Ureter (tissue), 1 donor: ENCODE measurements around the gene GPATCH2L. TPM values are rescaled to one million over a fixed set of nuclear protein-coding genes. Genes with fewer than 3 reads are reported as not detected.

Experiments used
- DNase-seq: peaks from one replicate; pipeline ENCODE4 v3.0.0-alpha.2; 2020; ENCODE audit warnings: low spot score
- total RNA-seq: library from RNA; stranded (reverse); gene quantifications from one replicate; pipeline ENCODE4 v1.2.4, GENCODE V29; 2023
- donor health status: DM: yes; HTN: yes; CAD: no.

Gene GPATCH2L
- total RNA-seq: 62.4 TPM

- peak; percentile 97 for DNase-seq
Measured at GRCh38 chr14:76151398-76152332, at the start of gene GPATCH2L. GPATCH2L (plus strand) TSS chr14:76151922; CDS start chr14:76154364, 2,442 bp downstream.

DNA sequence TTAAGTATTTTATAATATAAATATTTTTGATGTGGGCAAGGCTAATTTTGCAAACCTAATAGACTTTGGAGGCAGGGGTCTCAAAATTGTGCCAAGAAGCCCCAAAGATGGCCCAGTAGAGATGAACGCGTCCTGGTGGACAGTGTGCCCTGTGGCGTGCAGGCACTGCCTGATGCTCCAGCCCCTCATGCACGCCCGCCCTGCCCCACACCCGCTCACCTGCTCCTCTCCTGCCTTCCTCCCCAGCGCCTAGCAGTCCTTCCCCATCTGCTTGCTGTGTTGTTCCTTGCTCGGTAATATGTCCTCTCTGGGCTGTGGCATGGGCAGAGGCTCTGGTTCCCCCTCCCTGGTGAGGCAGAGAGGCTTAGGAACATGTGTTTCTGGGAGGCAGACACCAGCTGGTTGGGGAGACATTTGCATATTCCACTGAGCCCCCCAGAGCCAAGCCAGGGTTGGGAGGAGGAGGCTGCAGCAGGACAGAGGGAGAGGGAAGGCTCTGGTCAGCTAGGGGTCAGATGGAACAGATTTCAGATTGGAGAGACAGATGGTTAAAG, 46.8 kb upstream of the GPATCH2L start:
- no peak for DNase-seq

- no peak for DNase-seq
Measured at GRCh38 chr14:76106188-76106587, 45.5 kb upstream of the GPATCH2L start.

- DNase-seq: no peak
Measured at GRCh38 chr14:76109087-76109880, 42.4 kb upstream of the GPATCH2L start.

- no peak for DNase-seq
Measured at GRCh38 chr14:76112889-76113624, 38.7 kb upstream of the GPATCH2L start.

DNA sequence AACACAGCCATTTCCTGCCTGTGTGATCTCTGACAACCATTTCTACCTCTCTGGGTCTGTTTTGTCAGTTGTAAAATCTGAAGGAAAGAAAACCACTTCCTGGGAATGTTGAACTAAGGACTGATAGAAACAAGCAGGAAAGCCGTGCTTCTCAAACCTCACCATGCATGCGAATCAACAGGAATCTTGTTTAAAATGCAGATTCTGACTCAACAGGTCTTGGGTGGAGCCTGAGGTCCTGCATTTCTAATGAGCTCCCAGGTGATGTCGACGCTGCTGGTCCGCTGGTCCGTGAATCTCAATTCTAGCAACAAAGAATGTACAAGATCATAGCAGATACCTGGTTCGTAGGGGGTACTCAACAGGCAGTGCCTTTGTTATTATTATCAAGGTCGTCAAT, 38.0 kb upstream of the GPATCH2L start:
- DNase-seq: no peak

GRCh38 chr14:76115010-76115422, 36.7 kb upstream of the GPATCH2L start:
- DNase-seq: no peak

- no peak for DNase-seq
Measured at GRCh38 chr14:76117789-76118484, 33.8 kb upstream of the GPATCH2L start.

DNA sequence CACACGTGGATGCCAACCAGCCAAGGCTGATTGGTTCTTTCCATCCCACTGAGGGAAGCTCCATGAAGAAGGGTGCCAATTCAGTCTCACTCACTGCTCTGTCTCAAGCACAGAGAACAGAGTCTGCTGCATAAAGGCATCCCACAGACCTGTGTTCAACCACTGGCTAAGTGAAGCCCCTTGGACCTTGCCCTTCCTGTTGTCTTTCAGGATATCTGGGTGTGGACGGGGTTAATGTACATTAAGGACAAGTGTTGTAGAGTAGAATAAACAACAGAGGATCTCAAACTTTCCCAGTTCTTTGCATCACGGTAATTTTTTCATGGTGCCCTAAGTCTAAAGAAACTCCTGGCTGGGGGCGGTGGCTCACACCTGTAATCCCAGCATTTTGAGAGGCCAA, 33.1 kb upstream of the GPATCH2L start:
- DNase-seq: no peak

DNA sequence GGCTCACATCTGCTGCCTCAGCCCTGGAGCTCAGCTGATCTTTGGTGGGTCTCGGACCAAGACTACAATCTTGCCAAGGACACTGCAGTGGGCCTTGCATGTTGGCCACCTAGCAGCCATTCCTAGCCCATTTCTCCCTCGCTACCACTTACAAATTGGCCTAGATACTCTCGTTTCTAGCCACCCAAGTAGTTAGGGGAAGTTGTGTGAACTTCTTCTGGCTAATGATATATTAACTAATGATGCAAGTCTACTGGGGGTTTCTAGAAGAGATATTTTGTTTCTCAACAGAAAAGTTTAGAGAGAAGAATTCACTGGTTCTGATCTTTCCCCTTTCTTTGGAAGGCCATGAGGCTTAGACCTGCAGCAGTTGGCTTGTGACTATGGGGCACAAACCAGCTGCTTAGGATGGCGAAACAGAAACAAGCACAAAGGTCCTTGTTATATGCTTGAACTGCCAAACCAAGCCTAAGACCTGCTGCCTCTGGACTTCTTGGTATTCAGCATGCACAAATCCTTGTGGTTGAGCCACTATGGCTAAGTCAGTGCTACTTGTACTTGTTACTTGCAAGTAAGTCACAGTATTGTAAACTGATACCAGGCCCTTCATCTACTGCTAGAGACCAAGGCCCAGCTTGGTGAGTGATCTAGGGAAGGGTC, 30.5 kb upstream of the GPATCH2L start:
- no peak for DNase-seq

DNA sequence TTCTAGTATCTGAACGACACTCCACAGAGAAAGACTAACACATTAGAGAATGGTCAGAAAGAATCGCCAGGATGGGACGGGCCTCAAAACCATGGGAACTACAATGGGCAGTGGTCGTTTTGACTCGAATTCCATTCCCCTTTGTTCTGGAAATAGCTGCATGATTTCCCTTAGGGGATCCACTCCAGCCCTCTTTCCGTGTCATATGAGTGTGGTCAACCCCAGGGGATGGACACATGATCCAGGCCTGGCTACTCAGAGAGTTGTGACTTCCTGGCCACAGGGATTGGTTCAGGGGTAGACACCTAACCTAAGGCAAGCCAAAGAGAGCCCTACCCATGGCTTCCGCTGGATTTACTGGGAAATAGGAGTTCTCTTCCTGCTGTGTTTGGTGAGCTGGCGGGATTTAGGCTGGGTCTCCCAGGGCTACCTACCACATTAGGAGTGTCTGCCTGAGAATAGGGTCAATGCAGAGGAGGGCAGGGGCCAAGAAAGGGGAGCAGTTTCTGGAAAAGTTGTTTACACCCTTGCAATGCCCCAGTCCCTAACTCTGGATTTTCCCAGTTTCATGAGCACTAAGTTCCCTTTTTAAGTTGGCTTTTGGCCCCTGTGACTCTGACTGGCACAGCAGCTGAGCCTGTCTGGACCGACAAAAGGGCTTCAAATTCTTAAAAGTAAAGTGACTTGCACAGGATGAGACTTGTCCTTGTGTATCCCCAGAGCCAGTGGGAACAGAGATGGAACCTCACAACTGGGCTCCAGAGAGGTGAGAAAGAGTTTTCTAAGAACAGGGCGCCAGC, 28.1 kb upstream of the GPATCH2L start:
- no peak for DNase-seq

DNA sequence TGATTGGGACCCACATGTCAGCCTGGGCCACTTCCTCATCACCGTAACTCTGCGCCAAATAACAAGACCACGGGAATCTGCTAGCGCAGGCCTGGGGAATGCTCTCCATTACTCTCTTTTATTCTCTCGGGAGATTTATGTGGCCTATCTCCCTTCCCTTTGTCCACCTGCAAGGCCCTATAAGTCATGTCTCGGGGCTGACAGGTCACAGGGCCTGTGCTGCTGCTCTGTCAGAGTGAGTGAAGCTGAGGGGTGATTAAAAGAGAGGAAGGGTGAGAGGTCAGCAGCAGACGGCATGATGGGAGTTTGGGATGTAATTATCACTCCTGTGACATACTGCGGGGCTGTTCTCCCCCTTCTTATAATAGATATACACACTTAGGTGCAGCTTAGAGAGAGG, 26.2 kb upstream of the GPATCH2L start:
- no peak for DNase-seq

- DNase-seq: no peak
Measured at GRCh38 chr14:76126076-76126475, 25.6 kb upstream of the GPATCH2L start.

DNA sequence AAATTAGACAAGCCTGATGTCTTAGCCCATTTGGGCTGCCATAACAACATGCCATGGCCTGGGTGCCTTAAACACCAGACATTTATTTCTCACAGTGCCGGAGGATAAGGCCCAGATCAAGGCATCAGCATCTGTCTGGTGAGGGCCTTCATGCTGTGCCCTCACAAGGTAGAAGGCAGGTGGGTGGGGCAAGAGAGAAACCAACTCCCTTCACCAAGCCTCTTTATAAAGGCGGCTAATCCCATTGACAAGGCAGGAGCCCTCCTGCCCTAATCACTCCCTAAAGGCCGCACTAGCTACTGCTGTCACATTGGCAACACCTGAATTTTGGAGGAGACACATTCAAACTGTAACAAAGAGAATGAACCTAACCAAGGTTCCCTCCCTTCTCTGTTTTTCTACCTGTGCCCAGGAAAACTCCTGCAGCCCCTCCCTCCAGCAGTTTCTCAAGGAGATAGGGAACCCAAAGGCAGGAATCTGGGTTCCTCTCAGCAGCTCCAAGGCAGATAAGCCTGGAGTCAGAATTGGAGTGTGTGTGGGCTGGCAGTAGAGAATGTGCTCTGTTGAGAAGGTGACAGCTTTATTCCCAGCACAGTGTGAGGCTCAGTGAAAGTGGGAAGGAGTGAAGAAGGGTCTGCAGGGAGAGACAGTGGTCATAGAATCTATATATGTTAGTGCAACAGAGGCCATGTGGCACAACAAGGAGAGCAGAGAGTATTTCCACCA, 21.7 kb upstream of the GPATCH2L start:
- DNase-seq: no peak

GRCh38 chr14:76131071-76131965, 20.4 kb upstream of the GPATCH2L start:
- no peak for DNase-seq

DNA sequence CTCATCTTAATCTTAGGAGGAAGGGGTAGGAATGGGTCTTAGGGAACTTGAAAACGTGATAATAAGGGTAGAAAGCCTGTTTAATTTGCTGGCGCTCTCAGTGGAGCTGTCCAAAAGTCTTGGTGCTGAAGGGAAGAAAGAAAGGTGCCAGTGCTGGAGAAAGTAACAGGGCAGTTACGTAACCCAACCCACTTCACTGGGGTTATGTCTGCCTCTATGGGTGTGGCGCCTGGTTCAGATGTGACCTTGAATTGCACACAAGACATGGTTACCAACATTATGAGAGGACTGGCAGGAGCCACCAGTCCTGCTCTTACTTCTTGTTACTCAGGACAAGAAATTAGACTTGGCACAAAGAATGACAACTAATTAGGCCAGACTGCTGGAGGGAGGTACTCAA, 18.6 kb upstream of the GPATCH2L start:
- no peak for DNase-seq

- no peak for DNase-seq
Measured at GRCh38 chr14:76134231-76134630, 17.5 kb upstream of the GPATCH2L start.

GRCh38 chr14:76135722-76136121, 16.0 kb upstream of the GPATCH2L start:
- no peak for DNase-seq
